ENCODE results near the gene ZNF487. TPM values are rescaled to one million over a fixed set of nuclear protein-coding genes. Genes with fewer than 3 reads are reported as not detected.
A peak's percentile ranks its signal among the peaks of the same experiment; 100 is the strongest.

Gene ZNF487
- total and polyA plus RNA-seq, 2 of the 13 experiments (the other 11 are each of a cell fraction or from before 2014, with no cell fraction given) = 7.4 to 8.8 TPM

GRCh38 chr10:43417950-43418768 lies 18.8 kb upstream of the ZNF487 start (continued):
- TF ChIP-seq, protein P1, sequence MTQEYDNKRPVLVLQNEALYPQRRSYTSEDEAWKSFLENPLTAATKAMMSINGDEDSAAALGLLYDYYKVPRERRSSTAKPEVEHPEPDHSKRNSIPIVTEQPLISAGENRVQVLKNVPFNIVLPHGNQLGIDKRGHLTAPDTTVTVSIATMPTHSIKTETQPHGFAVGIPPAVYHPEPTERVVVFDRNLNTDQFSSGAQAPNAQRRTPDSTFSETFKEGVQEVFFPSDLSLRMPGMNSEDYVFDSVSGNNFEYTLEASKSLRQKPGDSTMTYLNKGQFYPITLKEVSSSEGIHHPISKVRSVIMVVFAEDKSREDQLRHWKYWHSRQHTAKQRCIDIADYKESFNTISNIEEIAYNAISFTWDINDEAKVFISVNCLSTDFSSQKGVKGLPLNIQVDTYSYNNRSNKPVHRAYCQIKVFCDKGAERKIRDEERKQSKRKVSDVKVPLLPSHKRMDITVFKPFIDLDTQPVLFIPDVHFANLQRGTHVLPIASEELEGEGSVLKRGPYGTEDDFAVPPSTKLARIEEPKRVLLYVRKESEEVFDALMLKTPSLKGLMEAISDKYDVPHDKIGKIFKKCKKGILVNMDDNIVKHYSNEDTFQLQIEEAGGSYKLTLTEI (CRISPR knock-in tag; conservative IDR thresholded peaks at IDR 0.05) = no peak
- TF ChIP-seq ZNF256 (CRISPR knock-in tag; conservative IDR thresholded peaks at IDR 0.05) = no peak
- TF ChIP-seq IRX3 (CRISPR knock-in tag; IDR thresholded peaks at IDR 0.05; ENCODE audit: borderline replicate concordance, low read depth) = no peak
- no peak for TF ChIP-seq IKZF4 (CRISPR knock-in tag; IDR thresholded peaks at IDR 0.05; ENCODE audit: borderline replicate concordance, low read depth, not compliant biosample characterization)
- no peak for TF ChIP-seq PAWR (CRISPR knock-in tag; IDR thresholded peaks at IDR 0.05; ENCODE audit: borderline replicate concordance)
- TF ChIP-seq SP4 (CRISPR knock-in tag; IDR thresholded peaks at IDR 0.05) = no peak
- TF ChIP-seq IRF1 (CRISPR knock-in tag; IDR thresholded peaks at IDR 0.05; ENCODE audit: low read depth) = no peak
- TF ChIP-seq, protein P2, sequence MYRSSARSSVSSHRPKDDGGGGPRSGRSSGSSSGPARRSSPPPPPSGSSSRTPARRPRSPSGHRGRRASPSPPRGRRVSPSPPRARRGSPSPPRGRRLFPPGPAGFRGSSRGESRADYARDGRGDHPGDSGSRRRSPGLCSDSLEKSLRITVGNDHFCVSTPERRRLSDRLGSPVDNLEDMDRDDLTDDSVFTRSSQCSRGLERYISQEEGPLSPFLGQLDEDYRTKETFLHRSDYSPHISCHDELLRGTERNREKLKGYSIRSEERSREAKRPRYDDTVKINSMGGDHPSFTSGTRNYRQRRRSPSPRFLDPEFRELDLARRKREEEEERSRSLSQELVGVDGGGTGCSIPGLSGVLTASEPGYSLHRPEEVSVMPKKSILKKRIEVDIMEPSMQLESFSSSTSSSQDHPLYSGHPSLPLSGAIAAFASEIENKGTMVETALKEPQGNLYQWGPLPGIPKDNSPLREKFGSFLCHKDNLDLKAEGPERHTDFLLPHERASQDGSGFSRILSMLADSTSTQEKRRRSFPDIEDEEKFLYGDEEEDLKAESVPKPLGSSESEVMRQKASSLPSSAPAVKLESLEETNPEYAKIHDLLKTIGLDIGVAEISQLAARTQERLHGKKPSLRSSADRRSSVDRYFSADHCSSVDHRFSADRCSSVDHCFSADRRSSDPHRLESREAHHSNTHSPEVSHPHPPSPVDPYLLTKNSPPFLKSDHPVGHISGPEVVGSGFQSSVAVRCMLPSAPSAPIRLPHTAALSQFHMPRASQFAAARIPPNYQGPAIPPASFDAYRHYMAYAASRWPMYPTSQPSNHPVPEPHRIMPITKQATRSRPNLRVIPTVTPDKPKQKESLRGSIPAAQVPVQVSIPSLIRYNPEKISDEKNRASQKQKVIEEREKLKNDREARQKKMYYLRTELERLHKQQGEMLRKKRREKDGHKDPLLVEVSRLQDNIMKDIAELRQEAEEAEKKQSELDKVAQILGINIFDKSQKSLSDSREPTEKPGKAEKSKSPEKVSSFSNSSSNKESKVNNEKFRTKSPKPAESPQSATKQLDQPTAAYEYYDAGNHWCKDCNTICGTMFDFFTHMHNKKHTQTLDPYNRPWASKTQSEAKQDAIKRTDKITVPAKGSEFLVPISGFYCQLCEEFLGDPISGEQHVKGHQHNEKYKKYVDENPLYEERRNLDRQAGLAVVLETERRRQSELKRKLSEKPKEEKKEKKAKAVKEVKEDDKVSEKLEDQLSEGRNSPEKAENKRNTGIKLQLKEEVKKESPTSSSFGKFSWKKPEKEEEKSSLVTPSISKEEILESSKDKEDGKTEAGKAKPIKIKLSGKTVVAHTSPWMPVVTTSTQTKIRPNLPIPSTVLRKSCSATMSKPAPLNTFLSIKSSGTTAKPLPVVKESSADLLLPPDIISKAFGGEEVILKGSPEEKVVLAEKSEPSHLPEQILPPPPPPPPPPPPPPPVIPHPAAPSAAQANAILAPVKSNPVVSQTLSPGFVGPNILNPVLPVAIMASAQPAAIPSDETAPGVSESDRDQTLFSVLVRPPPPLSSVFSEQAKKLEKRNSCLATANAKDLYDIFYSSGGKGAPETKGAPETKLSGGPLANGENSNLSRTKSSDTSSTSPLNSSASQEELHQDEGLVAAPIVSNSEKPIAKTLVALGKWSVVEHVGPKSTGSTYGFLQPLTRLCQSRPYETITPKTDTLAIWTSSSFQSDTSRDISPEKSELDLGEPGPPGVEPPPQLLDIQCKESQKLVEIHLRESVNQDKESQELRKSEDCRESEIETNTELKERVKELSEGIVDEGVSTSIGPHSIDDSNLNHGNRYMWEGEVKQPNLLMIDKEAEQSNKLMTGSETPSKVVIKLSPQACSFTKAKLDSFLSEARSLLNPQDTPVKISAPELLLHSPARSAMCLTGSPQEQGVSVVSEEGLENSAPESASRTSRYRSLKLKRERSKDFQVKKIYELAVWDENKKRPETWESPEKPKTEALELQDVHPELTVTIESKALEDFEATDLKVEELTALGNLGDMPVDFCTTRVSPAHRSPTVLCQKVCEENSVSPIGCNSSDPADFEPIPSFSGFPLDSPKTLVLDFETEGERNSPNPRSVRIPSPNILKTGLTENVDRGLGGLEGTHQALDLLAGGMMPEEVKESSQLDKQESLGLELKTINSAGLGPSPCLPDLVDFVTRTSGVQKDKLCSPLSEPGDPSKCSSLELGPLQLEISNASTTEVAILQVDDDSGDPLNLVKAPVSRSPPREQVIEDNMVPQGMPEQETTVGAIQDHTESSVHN (CRISPR knock-in tag; IDR thresholded peaks at IDR 0.05) = no peak
- TF ChIP-seq ZNF879 (CRISPR knock-in tag; IDR thresholded peaks at IDR 0.05) = no peak
- TF ChIP-seq ZNF674 (CRISPR knock-in tag; IDR thresholded peaks at IDR 0.05; ENCODE audit: low read depth) = no peak
- TF ChIP-seq ZNF33A (CRISPR knock-in tag; IDR thresholded peaks at IDR 0.05; ENCODE audit: borderline replicate concordance) = no peak
- TF ChIP-seq, protein P3, sequence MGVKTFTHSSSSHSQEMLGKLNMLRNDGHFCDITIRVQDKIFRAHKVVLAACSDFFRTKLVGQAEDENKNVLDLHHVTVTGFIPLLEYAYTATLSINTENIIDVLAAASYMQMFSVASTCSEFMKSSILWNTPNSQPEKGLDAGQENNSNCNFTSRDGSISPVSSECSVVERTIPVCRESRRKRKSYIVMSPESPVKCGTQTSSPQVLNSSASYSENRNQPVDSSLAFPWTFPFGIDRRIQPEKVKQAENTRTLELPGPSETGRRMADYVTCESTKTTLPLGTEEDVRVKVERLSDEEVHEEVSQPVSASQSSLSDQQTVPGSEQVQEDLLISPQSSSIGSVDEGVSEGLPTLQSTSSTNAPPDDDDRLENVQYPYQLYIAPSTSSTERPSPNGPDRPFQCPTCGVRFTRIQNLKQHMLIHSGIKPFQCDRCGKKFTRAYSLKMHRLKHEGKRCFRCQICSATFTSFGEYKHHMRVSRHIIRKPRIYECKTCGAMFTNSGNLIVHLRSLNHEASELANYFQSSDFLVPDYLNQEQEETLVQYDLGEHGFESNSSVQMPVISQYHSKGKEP (CRISPR knock-in tag; IDR thresholded peaks at IDR 0.05) = no peak
- peak; percentile 75; the same call in 1 of the 2 replicates for TF ChIP-seq GABPB1 (CRISPR knock-in tag; IDR thresholded peaks at IDR 0.05)
- no peak for TF ChIP-seq SP1 (IDR thresholded peaks at IDR 0.05)
- no peak for TF ChIP-seq SP1 (CRISPR knock-in tag; IDR thresholded peaks at IDR 0.05)
- TF ChIP-seq MLLT10 (CRISPR knock-in tag; IDR thresholded peaks at IDR 0.05) = no peak
- TF ChIP-seq STAT5B (CRISPR knock-in tag; IDR thresholded peaks at IDR 0.05) = no peak

All from HepG2 (cell line).